Thoracic aorta (tissue), 2 donors: ENCODE measurements around the gene CLNK. TPM values are rescaled to one million over a fixed set of nuclear protein-coding genes. Genes with fewer than 3 reads are reported as not detected.

Experiments used
- ATAC-seq: fragments of 150-250 bp; one replicate; pipeline ENCODE4 v1.8.0; 2017; ENCODE audit warnings: low read depth; ENCODE audit not compliant: insufficient number of reproducible peaks, low FRiP score
- DNase-seq: peaks from one replicate; pipeline ENCODE4 v3.0.0-alpha.2; 2020; ENCODE audit warnings: low spot score
- H3K27ac ChIP-seq, 2 donors: fragments of 200-600 bp; sonication (generic); 1 replicate in 1 of 2; 2 replicates in 1 of 2; pipeline ENCODE4 v1.5.1; 2016; ENCODE audit warnings: mild to moderate bottlenecking in 2 of 2, moderate library complexity in 2 of 2
- H3K27me3 ChIP-seq: fragments of 200-600 bp; sonication (generic); replicated peaks from 2 replicates; pipeline ENCODE4 v1.6.0; 2016; ENCODE audit warnings: mild to moderate bottlenecking; ENCODE audit not compliant: insufficient read depth
- H3K36me3 ChIP-seq: fragments of 200-600 bp; sonication (generic); one replicate; pipeline ENCODE4 v1.5.1; 2016
- H3K4me1 ChIP-seq, 2 donors: fragments of 200-600 bp; sonication (generic); 1 replicate in 1 of 2; 2 replicates in 1 of 2; pipeline versions ENCODE4 v1.5.1 to v1.6.0; 2016; ENCODE audit warnings: low read depth in 2 of 2, mild to moderate bottlenecking in 1 of 2; ENCODE audit not compliant: control insufficient read depth in 1 of 2
- H3K4me3 ChIP-seq: fragments of 200-600 bp; sonication (generic); 2 replicates; pipeline ENCODE4 v1.5.1; 2016; ENCODE audit warnings: mild to moderate bottlenecking
- H3K9me3 ChIP-seq: fragments of 200-600 bp; sonication (generic); 2 replicates; pipeline ENCODE4 v1.5.1; 2016
- CTCF ChIP-seq: fragments of 200-600 bp; sonication (generic); IDR thresholded peaks from one replicate; pipeline ENCODE4 v1.5.1; 2019; ENCODE audit warnings: antibody characterized with exemption
- total RNA-seq, 2 donors: library from RNA; depleted of rRNA; stranded (reverse); fragments of >200 nt; gene quantifications; one replicate each; pipeline versions ENCODE4 v1.1.0 to v1.2.3, GENCODE V29; 2016

The CLNK gene
- total RNA-seq, 2 donors from 2014 or later: not detected

- Histone ChIP-seq H3K4me1 (no peaks in the 10 kb centered on the region), H3K4me3 (no peak overlapping the region), H3K36me3 (no peaks in the 10 kb centered on the region), H3K9me3 (no peaks in the 10 kb centered on the region), H3K27ac (no peak overlapping the region), H3K27me3 (no peaks in the 10 kb centered on the region)
- TF ChIP-seq CTCF: no peak
- DNase-seq (no peak), ATAC-seq (no peak)
These were observed 91.4 kb downstream of the CLNK start for GRCh38 chr4:10593130-10593529.

GRCh38 chr4:10590896-10591295 lies 93.7 kb downstream of the CLNK start:
- ATAC-seq (no peak), DNase-seq (no peak)
- no peaks in the 10 kb centered on the region for H3K4me1 ChIP-seq
- no peak for TF ChIP-seq CTCF
- H3K27ac ChIP-seq: no peak overlapping the region
- H3K36me3 ChIP-seq: no peaks in the 10 kb centered on the region
- no peaks in the 10 kb centered on the region for H3K9me3 ChIP-seq
- no peak overlapping the region for H3K4me3 ChIP-seq
- no peaks in the 10 kb centered on the region for H3K27me3 ChIP-seq

GRCh38 chr4:10589799-10590198 lies 94.8 kb downstream of the CLNK start:
- H3K36me3 ChIP-seq: no peaks in the 10 kb centered on the region
- H3K9me3 ChIP-seq: no peaks in the 10 kb centered on the region
- no peaks in the 10 kb centered on the region for H3K4me1 ChIP-seq
- no peak for ATAC-seq
- DNase-seq: no peak
- no peak overlapping the region for H3K4me3 ChIP-seq
- no peak overlapping the region for H3K27ac ChIP-seq
- TF ChIP-seq CTCF: no peak
- H3K27me3 ChIP-seq: no peaks in the 10 kb centered on the region

- DNase-seq: no peak
- no peak overlapping the region for H3K4me3 ChIP-seq
- no peaks in the 10 kb centered on the region for H3K27me3 ChIP-seq
- no peaks in the 10 kb centered on the region for H3K9me3 ChIP-seq
- ATAC-seq: no peak
- no peak for TF ChIP-seq CTCF
- H3K27ac ChIP-seq: no peak overlapping the region
- H3K4me1 ChIP-seq: no peaks in the 10 kb centered on the region
- H3K36me3 ChIP-seq: no peaks in the 10 kb centered on the region
These were observed 95.2 kb downstream of the CLNK start for GRCh38 chr4:10589321-10589720.

- Histone ChIP-seq H3K9me3 (no peaks in the 10 kb centered on the region), H3K4me3 (no peak overlapping the region), H3K27ac (no peak overlapping the region), H3K36me3 (no peaks in the 10 kb centered on the region), H3K4me1 (peaks cover 0 to 6% of the 10 kb centered on the region in 2 donors), H3K27me3 (no peaks in the 10 kb centered on the region)
- no peak for TF ChIP-seq CTCF
- ATAC-seq: no peak
- no peak for DNase-seq
These were observed 96.9 kb downstream of the CLNK start for GRCh38 chr4:10587697-10588096.
